GM23338 (cell line): ENCODE measurements around the gene TBCD. TPM values are rescaled to one million over a fixed set of nuclear protein-coding genes. Genes with fewer than 3 reads are reported as not detected.

Experiments
- ATAC-seq: fragments of 200-7000 bp; cut with Tn5 transposase; 3 replicates; pipeline ENCODE4 v1.9.1; 2020
- DNase-seq: peaks from one replicate; pipeline ENCODE4 v3.0.0-alpha.2; 2015; ENCODE audit warnings: low spot score
- H2AFZ ChIP-seq: fragments of 200-600 bp; sonication (generic); 2 replicates; pipeline ENCODE4 v1.8.0; 2016; ENCODE audit warnings: antibody characterized with exemption, mild to moderate bottlenecking, moderate library complexity
- H3F3A ChIP-seq: fragments of 200-600 bp; sonication (generic); replicated peaks from 2 replicates; pipeline ENCODE4 v1.8.0; 2017; ENCODE audit warnings: antibody characterized with exemption, mixed run types, low read depth
- H3K27ac ChIP-seq: fragments of 200-600 bp; sonication (generic); 2 replicates; pipeline ENCODE4 v1.6.1; 2016; ENCODE audit warnings: low read depth
- H3K27me3 ChIP-seq: fragments of 200-600 bp; sonication (generic); 2 replicates; pipeline ENCODE4 v1.8.0; 2016; ENCODE audit warnings: mild to moderate bottlenecking, mixed run types, moderate library complexity; ENCODE audit not compliant: insufficient read depth
- H3K36me3 ChIP-seq: fragments of 200-600 bp; sonication (generic); 2 replicates; pipeline ENCODE4 v1.8.0; 2016; ENCODE audit warnings: mild to moderate bottlenecking; ENCODE audit not compliant: insufficient read depth
- H3K4me1 ChIP-seq: fragments of 200-600 bp; sonication (generic); 2 replicates; pipeline ENCODE4 v1.8.0; 2016; ENCODE audit warnings: mild to moderate bottlenecking, moderate library complexity; ENCODE audit not compliant: insufficient read depth
- H3K4me2 ChIP-seq: fragments of 200-600 bp; sonication (generic); 2 replicates; pipeline ENCODE4 v1.7.1; 2017; ENCODE audit warnings: mixed run types
- H3K4me3 ChIP-seq: fragments of 200-600 bp; sonication (generic); 2 replicates; pipeline ENCODE4 v1.6.1; 2016; ENCODE audit warnings: mixed run types
- H3K79me2 ChIP-seq: fragments of 200-600 bp; sonication (generic); replicated peaks from 2 replicates; pipeline ENCODE4 v1.8.0; 2017; ENCODE audit warnings: mild to moderate bottlenecking; ENCODE audit not compliant: insufficient read depth
- H3K9me2 ChIP-seq: fragments of 200-600 bp; sonication (generic); 2 replicates; pipeline ENCODE4 v1.8.0; 2017; ENCODE audit not compliant: insufficient read depth
- H4K20me1 ChIP-seq: fragments of 200-600 bp; sonication (generic); replicated peaks from 2 replicates; pipeline ENCODE4 v1.8.0; 2017; ENCODE audit warnings: mild to moderate bottlenecking; ENCODE audit not compliant: insufficient read depth
- H3K27ac Mint-ChIP-seq: 2 replicates; pipeline ENCODE4 v1.8.0; 2020; ENCODE audit warnings: inconsistent platforms, mild to moderate bottlenecking, moderate library complexity, mixed read lengths
- H3K27me3 Mint-ChIP-seq: 3 replicates; pipeline ENCODE4 v1.8.0; 2022; ENCODE audit warnings: low read depth, mild to moderate bottlenecking, moderate library complexity, mixed read lengths, inconsistent platforms; ENCODE audit not compliant: insufficient read depth, poor library complexity
- H3K36me3 Mint-ChIP-seq: 3 replicates; pipeline ENCODE4 v1.8.0; 2021; ENCODE audit warnings: low read depth, mild to moderate bottlenecking, inconsistent platforms, moderate library complexity, mixed read lengths
- H3K4me1 Mint-ChIP-seq: 3 replicates; pipeline ENCODE4 v1.8.0; 2020; ENCODE audit warnings: mild to moderate bottlenecking, inconsistent platforms, mixed read lengths
- H3K4me3 Mint-ChIP-seq: 3 replicates; pipeline ENCODE4 v1.8.0; 2021; ENCODE audit warnings: moderate library complexity, mild to moderate bottlenecking, inconsistent platforms, mixed read lengths
- H3K9me3 Mint-ChIP-seq: 3 replicates; pipeline ENCODE4 v1.8.0; 2020; ENCODE audit warnings: moderate library complexity, mild to moderate bottlenecking, inconsistent platforms, mixed read lengths
- EZH2phosphoT487 ChIP-seq: fragments of 200-600 bp; sonication (generic); IDR thresholded peaks from one replicate; pipeline ENCODE4 v1.8.1; 2018; ENCODE audit warnings: antibody characterized with exemption; ENCODE audit not compliant: unreplicated experiment
- JUNB ChIP-seq: IDR thresholded peaks from one replicate; pipeline ENCODE4 v1.6.1; 2016; ENCODE audit warnings: antibody characterized with exemption; ENCODE audit not compliant: unreplicated experiment
- NANOG ChIP-seq: IDR thresholded peaks from 2 replicates; pipeline ENCODE4 v1.6.1; 2016; ENCODE audit warnings: antibody characterized with exemption, borderline replicate concordance
- POLR2AphosphoS5 ChIP-seq: IDR thresholded peaks from 2 replicates; pipeline ENCODE4 v1.6.1; 2016; ENCODE audit warnings: antibody characterized with exemption, low read depth
- STAT1 ChIP-seq: IDR thresholded peaks from one replicate; pipeline ENCODE4 v1.6.1; 2016; ENCODE audit warnings: antibody characterized with exemption; ENCODE audit not compliant: unreplicated experiment
- ZNF114 ChIP-seq: fragments of 250-450 bp; sonication (Bioruptor Pico); IDR thresholded peaks from 2 replicates; pipeline ENCODE4 v1.5.0; 2020; ENCODE audit warnings: mild to moderate bottlenecking, moderate library complexity
- ZNF331 ChIP-seq: fragments of 250-450 bp; sonication (Bioruptor Pico); IDR thresholded peaks from 2 replicates; pipeline ENCODE4 v1.5.0; 2020; ENCODE audit warnings: low read depth, mild to moderate bottlenecking, moderate library complexity
- polyA plus RNA-seq: library from polyadenylated mRNA; unstranded; fragments of >200 nt; fragmentation: Nextera tagmentation; extraction: Ambion mirVana; gene quantifications from 2 replicates; pipeline ENCODE4 v1.2.1, GENCODE V29; 2016
- total RNA-seq: library from RNA; depleted of rRNA; stranded (reverse); fragments of >200 nt; shearing (Covaris generic); gene quantifications from 2 replicates; pipeline ENCODE4 v1.2.3, GENCODE V29; 2014
- TF ChIP-seq, protein P1 (sequence below), 2 experiments: fragments of 200-600 bp in 1 of 2; sonication (generic) in 1 of 2; conservative IDR thresholded peaks; 2 replicates each; pipeline versions ENCODE4 v1.5.1 to v1.6.1; 2016 to 2017; ENCODE audit warnings: antibody characterized with exemption in 2 of 2, low read depth in 2 of 2, mild to moderate bottlenecking in 2 of 2, moderate library complexity in 1 of 2
- TF ChIP-seq, protein P2 (sequence below): IDR thresholded peaks from 2 replicates; pipeline ENCODE4 v1.6.1; 2016; ENCODE audit warnings: antibody characterized with exemption
- TF ChIP-seq, protein P3 (sequence below): fragments of 250-450 bp; sonication (Bioruptor Pico); IDR thresholded peaks from 2 replicates; pipeline ENCODE4 v1.5.0; 2020; ENCODE audit warnings: mild to moderate bottlenecking, moderate library complexity
- TF ChIP-seq, protein P4 (sequence below): IDR thresholded peaks from one replicate; pipeline ENCODE4 v1.6.1; 2018; ENCODE audit warnings: antibody characterized with exemption; ENCODE audit not compliant: unreplicated experiment

The TBCD gene
- total and polyA plus RNA-seq, 2 experiments from 2014 or later = 75.0 to 116 TPM

DNA sequence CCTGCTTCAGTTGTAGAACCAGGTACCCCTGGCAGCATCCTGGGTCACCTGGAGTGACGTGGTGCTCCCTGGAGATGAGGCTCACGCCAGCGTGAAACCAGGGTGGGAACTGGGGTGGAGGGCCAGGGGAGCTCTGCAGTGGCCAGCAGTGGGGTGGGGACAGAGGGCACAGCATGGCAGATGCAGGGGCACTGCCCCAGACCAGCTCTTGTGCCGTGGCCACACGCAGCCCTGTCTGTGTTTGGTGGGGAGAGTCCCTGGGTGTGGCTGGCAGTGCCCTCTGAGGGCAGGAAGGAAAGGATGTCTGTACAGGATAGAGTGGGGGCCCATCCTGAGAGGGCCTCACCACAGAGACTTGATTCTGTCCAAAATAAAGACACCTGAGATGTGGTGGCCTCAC, 63.5 kb downstream of the TBCD start (continued):
- TF ChIP-seq, protein P1, sequence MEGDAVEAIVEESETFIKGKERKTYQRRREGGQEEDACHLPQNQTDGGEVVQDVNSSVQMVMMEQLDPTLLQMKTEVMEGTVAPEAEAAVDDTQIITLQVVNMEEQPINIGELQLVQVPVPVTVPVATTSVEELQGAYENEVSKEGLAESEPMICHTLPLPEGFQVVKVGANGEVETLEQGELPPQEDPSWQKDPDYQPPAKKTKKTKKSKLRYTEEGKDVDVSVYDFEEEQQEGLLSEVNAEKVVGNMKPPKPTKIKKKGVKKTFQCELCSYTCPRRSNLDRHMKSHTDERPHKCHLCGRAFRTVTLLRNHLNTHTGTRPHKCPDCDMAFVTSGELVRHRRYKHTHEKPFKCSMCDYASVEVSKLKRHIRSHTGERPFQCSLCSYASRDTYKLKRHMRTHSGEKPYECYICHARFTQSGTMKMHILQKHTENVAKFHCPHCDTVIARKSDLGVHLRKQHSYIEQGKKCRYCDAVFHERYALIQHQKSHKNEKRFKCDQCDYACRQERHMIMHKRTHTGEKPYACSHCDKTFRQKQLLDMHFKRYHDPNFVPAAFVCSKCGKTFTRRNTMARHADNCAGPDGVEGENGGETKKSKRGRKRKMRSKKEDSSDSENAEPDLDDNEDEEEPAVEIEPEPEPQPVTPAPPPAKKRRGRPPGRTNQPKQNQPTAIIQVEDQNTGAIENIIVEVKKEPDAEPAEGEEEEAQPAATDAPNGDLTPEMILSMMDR (conservative IDR thresholded peaks at IDR 0.05; ENCODE audit: low read depth in 2 of 2) = no peak

DNA sequence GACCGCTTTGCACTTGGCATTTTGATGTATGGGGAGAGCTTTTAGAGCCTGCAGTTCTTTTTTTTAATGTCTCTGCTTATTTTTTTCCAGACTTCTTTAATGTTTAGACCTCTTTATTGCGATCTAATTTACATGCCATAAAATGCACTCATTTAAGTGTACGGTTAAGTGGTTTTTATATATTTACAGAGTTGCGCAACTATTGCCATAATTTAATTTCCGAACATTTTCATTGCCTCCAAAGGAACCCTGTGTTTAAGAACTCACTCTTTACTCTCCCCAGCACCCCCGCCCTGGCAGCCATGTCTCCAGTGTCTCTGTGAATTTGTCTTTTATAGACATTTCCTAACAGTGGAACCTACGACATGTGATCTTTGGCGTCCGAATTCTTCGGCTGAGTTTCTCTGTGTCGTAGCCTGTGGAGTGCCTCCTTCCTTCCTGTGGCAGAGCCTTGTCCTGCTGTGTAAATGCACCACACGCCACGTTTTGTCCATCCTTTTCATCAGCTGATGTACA, 64.0 kb downstream of the TBCD start:
- Histone ChIP-seq H3K4me1 (peaks cover under 1% of the 10 kb centered on the region; the same call in 1 of the 2 replicates), H3K79me2 (peaks cover 7% of the 10 kb centered on the region), H3F3A (no peaks in the 10 kb centered on the region; the same call in 1 of the 2 replicates), H3K27me3 (no peaks in the 10 kb centered on the region), H3K9me2 (no peaks in the 10 kb centered on the region), H2AFZ (no peak overlapping the region), H3K4me3 (no peak overlapping the region), H3K4me2 (no peak overlapping the region), H3K36me3 (peaks cover 29% of the 10 kb centered on the region), H3K27ac (no peak overlapping the region), H4K20me1 (peaks cover 4% of the 10 kb centered on the region)
- Mint-ChIP-seq H3K9me3 (peaks cover 11% of the 10 kb centered on the region; the same call in 2 of the 3 replicates), H3K36me3 (peaks cover 82% of the 10 kb centered on the region), H3K4me1 (peaks cover 20% of the 10 kb centered on the region), H3K27me3 (peaks cover 16% of the 10 kb centered on the region), H3K4me3 (no peak overlapping the region), H3K27ac (no peak overlapping the region)
- no peak for DNase-seq
- ATAC-seq = no peak
- TF ChIP-seq STAT1 = no peak
- TF ChIP-seq, protein P2, sequence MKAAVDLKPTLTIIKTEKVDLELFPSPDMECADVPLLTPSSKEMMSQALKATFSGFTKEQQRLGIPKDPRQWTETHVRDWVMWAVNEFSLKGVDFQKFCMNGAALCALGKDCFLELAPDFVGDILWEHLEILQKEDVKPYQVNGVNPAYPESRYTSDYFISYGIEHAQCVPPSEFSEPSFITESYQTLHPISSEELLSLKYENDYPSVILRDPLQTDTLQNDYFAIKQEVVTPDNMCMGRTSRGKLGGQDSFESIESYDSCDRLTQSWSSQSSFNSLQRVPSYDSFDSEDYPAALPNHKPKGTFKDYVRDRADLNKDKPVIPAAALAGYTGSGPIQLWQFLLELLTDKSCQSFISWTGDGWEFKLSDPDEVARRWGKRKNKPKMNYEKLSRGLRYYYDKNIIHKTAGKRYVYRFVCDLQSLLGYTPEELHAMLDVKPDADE = no peak
- no peak for TF ChIP-seq NANOG
- TF ChIP-seq ZNF114 (CRISPR knock-in tag) = no peak
- no peak for TF ChIP-seq EZH2phosphoT487
- TF ChIP-seq POLR2AphosphoS5 = no peak
- TF ChIP-seq, protein P3, sequence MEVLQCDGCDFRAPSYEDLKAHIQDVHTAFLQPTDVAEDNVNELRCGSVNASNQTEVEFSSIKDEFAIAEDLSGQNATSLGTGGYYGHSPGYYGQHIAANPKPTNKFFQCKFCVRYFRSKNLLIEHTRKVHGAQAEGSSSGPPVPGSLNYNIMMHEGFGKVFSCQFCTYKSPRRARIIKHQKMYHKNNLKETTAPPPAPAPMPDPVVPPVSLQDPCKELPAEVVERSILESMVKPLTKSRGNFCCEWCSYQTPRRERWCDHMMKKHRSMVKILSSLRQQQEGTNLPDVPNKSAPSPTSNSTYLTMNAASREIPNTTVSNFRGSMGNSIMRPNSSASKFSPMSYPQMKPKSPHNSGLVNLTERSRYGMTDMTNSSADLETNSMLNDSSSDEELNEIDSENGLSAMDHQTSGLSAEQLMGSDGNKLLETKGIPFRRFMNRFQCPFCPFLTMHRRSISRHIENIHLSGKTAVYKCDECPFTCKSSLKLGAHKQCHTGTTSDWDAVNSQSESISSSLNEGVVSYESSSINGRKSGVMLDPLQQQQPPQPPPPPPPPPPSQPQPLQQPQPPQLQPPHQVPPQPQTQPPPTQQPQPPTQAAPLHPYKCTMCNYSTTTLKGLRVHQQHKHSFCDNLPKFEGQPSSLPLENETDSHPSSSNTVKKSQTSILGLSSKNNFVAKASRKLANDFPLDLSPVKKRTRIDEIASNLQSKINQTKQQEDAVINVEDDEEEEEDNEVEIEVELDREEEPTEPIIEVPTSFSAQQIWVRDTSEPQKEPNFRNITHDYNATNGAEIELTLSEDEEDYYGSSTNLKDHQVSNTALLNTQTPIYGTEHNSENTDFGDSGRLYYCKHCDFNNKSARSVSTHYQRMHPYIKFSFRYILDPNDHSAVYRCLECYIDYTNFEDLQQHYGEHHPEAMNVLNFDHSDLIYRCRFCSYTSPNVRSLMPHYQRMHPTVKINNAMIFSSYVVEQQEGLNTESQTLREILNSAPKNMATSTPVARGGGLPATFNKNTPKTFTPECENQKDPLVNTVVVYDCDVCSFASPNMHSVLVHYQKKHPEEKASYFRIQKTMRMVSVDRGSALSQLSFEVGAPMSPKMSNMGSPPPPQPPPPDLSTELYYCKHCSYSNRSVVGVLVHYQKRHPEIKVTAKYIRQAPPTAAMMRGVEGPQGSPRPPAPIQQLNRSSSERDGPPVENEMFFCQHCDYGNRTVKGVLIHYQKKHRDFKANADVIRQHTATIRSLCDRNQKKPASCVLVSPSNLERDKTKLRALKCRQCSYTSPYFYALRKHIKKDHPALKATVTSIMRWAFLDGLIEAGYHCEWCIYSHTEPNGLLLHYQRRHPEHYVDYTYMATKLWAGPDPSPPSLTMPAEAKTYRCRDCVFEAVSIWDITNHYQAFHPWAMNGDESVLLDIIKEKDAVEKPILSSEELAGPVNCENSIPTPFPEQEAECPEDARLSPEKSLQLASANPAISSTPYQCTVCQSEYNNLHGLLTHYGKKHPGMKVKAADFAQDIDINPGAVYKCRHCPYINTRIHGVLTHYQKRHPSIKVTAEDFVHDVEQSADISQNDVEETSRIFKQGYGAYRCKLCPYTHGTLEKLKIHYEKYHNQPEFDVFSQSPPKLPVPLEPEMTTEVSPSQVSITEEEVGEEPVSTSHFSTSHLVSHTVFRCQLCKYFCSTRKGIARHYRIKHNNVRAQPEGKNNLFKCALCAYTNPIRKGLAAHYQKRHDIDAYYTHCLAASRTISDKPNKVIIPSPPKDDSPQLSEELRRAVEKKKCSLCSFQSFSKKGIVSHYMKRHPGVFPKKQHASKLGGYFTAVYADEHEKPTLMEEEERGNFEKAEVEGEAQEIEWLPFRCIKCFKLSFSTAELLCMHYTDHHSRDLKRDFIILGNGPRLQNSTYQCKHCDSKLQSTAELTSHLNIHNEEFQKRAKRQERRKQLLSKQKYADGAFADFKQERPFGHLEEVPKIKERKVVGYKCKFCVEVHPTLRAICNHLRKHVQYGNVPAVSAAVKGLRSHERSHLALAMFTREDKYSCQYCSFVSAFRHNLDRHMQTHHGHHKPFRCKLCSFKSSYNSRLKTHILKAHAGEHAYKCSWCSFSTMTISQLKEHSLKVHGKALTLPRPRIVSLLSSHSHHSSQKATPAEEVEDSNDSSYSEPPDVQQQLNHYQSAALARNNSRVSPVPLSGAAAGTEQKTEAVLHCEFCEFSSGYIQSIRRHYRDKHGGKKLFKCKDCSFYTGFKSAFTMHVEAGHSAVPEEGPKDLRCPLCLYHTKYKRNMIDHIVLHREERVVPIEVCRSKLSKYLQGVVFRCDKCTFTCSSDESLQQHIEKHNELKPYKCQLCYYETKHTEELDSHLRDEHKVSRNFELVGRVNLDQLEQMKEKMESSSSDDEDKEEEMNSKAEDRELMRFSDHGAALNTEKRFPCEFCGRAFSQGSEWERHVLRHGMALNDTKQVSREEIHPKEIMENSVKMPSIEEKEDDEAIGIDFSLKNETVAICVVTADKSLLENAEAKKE (CRISPR knock-in tag) = no peak
- no peak for TF ChIP-seq ZNF331 (CRISPR knock-in tag)
- TF ChIP-seq JUNB = no peak
- TF ChIP-seq, protein P4, sequence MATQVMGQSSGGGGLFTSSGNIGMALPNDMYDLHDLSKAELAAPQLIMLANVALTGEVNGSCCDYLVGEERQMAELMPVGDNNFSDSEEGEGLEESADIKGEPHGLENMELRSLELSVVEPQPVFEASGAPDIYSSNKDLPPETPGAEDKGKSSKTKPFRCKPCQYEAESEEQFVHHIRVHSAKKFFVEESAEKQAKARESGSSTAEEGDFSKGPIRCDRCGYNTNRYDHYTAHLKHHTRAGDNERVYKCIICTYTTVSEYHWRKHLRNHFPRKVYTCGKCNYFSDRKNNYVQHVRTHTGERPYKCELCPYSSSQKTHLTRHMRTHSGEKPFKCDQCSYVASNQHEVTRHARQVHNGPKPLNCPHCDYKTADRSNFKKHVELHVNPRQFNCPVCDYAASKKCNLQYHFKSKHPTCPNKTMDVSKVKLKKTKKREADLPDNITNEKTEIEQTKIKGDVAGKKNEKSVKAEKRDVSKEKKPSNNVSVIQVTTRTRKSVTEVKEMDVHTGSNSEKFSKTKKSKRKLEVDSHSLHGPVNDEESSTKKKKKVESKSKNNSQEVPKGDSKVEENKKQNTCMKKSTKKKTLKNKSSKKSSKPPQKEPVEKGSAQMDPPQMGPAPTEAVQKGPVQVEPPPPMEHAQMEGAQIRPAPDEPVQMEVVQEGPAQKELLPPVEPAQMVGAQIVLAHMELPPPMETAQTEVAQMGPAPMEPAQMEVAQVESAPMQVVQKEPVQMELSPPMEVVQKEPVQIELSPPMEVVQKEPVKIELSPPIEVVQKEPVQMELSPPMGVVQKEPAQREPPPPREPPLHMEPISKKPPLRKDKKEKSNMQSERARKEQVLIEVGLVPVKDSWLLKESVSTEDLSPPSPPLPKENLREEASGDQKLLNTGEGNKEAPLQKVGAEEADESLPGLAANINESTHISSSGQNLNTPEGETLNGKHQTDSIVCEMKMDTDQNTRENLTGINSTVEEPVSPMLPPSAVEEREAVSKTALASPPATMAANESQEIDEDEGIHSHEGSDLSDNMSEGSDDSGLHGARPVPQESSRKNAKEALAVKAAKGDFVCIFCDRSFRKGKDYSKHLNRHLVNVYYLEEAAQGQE = no peak
